Ammon's horn (tissue), 1 donor: ENCODE measurements around the gene RIC8B.
A peak's percentile ranks its signal among the peaks of the same experiment; 100 is the strongest.

ENCODE experiments used
- DNase-seq: peaks from one replicate; pipeline ENCODE4 v3.0.0-alpha.2; 2016; ENCODE audit warnings: low spot score

RIC8B gene

DNA sequence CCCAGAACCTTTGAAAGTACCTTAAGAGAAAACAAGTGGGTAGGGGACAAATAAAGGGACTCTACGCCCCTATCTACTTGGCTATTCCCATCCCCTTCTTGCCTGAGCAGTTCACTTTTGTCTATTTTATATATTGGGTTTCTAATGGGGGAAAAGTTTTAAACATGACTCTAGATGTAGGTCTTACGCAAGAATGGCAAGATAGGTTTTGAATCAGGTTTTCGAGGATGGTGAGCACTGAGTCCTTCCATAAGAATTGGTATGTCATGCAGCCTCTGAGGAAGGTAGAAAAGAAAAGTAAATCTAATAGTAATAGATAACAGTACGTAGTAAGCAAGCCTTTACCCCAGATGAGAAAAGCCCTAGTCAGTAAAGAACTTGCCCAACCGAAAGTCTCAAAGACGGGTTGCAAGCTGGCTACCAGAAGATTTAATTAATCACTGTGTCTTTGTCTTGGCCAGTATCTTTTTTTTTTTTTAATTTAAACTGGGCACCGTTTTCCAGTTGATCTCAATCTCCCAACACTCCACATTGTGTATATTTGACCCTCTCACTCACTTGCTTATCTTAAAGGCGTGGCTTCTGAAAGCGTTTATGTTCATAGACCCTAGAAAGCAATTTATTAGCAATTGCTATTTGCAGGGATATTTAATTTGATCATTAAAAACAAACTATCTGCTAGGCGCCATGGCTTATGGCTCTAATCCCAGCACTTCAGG, 94.7 kb downstream of the RIC8B start:
- DNase-seq, result no peak

DNA sequence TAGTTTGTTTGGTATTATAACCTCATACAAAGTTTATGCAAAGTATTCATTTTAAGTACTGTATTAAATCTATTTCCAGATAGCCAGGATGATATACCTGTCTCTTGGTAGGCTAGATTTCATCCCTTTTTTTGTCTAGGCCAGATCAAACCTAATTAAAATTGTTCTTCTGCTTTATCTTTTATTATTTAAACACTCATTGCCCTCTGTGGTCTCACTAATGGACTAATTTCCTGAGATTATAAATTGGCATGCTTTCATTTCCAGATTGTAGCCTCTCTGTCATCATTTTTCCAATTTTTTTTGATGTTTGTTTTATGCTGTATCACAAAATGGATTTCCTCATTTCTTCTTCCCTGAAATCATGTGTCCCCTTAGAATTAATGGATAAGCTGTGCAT, 95.6 kb downstream of the RIC8B start:
- DNase-seq, result no peak

DNA sequence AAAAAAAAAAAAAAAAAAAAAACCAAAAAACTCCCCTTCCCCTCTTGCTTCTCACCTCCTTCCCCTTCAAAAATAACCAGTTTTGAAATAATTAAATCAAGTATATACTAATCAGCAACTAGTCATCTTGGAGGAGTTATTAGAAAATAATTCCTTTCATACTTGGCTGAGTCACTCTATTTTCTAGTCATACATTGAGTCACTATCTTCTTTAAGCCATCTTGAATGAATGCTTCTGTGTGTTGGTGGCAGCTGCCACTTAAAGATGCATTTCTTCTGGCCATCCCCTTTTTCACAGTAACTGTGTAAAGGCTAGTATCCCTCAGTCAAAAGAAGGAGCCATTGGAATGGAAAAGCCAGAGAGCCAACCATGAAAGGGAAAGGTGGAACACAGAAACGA, 97.0 kb downstream of the RIC8B start:
- no peak for DNase-seq

DNA sequence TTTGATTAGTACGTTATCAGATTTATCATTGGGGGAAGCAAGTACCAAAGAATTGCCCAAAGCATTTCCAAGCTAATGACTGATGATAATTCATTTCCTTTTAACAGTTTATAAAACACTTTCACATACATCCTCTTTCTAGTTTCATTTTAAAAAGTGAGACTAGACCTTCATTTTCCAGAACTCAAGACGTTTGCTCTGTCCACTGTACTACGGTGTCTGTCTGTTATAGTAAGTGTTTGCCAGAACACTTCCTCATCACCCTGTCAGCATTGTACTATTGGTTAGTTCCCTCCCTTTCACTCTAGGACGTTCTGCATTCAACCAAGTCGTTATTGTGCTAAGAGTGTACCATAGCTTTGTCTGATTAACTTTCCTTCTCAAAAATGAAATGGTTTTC, 99.5 kb downstream of the RIC8B start:
- no peak for DNase-seq

DNA sequence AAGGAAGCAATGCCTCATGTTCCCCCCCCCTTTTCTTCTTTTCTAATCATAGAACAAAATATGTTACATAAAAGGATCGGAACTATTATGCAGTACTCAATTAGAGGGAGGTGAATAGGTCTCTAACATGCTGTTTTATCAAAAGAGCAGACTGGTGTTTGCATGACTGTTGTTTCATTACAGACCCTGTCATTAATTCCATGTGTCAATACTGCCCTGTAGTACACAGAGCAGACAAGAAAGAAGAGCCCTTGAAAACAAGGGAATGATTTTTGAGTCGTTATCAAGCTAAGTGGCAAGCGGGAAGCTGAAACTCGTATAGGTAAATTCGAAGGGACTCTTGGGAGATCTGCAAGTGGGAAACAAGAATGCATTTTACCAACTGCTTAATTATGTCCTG, 104.3 kb downstream of the RIC8B start:
- no peak for DNase-seq

DNA sequence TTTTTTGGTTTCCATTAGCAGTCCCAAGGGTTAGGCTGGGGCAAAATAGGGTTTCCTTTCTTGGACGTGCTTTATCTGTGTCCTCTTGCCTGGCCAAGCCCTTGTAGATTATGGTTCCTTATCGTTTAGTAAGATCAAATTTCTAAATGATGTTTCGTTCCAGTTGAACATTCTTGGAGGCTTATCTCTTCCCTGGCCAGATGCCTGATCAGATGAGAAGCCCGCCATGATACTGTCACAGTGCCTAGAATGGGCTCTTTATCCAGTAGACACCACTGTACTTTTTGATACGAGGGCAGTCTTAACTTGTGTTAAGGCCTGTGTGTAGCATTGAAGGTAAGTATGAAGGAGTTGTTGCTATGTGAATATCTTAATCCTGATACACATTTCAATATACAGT, 105.1 kb downstream of the RIC8B start:
- no peak for DNase-seq

DNA sequence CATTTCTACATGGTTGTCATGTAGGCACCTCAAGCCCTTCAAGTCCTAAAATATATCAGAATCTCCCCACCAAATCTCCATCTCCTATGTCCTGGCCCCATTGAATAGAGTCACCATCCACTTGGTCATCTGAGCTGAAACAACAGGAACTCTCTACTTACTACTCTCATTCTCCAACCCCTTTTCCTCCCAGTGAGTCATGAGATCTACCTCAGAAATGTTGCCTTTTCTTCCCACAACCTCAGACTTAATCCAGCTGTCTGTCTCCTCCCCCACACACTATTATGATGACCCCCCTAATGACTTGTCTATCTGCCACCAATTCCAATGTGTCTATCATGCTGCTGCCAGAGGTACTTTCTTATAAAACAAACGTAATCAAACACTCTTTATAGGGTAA, 108.9 kb downstream of the RIC8B start:
- DNase-seq, result no peak

DNA sequence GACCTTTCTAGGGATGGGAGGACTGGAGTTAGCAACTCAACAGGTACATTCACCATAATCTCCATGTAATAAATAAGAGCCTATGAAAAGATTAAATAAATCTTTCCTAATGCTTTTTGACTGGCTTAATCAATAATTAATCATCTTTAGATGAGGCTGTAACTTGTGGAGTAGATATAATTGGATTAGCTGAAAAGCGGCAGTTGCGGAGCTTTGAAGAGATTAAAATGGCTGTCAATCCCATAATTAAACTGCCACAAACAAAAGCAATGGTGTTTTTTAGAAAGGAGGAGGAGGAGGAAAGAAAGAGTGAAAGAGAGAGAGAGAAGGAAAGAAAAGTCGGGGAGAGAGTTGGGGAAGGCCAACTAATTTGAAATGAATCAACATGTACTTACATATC, 110.5 kb downstream of the RIC8B start:
- no peak for DNase-seq

DNA sequence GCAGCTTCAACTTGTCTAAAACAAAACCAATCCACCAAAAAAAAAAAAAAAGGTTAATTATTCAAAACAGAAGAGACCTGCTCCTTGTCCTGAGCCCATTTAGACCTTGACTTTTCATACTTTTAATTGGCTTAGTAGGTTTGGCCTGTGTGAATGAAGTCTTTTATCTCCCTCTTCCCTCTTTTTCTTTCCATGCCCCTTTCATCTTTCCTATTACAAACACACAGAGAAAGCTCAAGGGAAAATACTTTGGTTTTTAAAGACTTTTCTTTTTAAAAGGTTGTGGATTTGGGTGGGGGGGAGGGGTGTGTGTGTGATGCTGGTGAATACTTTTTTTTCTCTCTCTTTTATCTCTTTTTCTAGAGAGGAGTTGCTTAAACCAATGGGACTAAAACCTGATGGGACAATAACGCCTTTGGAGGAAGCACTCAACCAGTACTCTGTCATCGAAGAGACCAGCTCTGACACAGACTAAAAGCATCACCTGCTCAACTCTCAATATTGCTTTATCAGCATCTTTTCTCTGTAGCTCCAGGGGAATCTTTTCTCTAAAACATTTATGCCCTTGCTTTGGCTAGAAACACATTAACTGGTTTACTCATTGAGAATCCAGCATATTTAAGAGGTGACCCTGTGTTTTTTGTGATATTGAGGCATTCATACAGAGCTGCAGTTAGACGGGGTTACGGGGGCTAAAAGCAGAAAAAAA, 111.2 kb downstream of the RIC8B start:
- no peak for DNase-seq

DNA sequence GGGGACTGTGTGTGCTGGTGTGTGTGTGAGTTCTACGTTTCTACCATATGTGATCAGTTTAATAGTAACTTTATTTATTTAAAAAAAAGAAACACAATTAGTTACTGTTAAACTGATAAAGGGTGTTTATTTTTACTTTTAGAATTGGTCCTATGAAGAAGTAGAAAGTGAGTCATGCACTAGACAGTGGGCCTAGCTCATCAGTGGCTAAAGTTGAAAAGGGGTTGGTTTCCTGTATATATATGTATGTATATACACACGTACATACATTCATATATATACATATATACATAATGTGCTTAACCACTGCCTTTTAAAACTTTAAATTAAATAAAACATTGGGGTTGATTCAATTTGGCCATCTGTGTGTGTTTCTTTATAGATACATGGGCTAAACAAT, 112.5 kb downstream of the RIC8B start:
- DNase-seq, result no peak

DNA sequence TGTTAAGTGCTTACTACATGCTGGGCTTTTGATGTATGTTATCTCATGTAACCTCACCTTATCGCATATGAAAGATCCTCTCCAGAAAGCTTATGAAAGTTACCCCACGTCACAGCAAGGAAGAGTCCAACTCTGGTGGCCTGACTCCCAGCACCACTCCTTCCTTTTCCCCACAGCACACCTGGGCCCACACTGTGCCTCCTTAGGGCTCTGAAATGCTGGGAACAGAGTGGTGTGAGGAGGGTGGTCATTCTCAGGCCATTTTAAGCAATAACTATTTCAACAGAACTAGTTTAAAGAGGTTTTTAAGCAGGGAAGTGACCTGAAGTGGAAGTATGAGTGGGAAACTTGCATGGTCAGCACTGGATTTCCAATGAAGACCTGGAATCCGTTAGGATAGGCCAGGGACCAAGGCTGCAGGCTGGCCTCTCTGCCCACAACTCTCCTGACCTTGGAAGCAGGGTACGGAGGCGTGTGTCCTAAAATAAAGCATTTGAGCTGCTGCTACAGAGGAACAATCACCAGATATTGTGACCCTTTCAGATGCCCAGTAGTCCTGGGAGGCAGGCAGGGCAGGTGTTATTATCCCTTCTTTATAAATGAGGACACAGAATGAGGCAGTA, 114.0 kb downstream of the RIC8B start:
- no peak for DNase-seq

DNA sequence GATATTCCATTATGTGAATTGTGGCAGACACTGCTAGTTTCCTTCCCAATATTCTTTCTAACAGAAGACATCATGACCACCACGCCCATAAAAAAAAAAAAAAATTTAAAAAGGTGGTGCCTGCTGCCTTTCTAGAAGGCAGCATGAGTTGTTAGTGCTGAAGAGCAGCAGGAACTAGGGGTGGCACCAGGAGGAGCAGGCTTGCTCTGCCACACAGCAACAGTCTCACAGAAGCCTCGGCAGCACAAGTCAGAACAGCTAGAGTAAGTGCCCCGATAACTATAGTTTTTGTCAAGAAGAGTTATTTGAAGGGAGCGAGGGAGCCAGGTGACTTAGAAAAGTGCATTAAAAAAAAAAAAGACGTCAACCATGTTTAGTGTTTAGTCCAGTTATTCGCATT, 114.8 kb downstream of the RIC8B start:
- DNase-seq, result no peak

DNA sequence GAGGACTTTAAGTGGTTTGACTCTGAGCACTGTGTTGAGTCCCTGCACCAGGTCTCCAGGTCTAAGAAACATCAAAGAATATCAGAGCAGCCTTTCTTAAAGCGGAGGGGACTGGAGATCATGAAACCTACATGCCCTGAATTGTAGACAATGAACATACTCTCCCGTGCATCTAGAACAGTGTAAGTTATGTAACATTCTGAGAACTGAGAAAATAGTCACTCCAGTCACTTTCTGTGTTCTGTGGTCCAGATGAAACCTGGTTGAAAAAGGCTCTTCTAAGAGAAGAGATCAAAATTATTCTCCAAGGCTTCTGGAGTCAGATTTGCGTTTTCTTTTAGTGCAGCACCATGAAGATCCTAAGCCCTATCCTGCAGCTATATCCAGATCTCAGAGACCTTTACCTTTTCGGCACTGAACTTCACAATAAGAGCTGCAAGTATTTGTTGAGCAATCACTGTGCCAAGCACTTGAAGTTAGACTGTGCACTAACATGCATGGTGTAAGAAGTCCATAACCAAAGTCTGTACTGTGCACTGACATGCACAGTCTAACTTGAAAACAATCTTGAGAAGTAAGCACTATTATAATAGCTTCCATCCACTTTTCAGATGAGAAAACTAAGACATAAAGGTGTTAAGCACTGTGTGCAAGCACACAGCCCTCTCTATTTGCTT, 115.6 kb downstream of the RIC8B start:
- no peak for DNase-seq

DNA sequence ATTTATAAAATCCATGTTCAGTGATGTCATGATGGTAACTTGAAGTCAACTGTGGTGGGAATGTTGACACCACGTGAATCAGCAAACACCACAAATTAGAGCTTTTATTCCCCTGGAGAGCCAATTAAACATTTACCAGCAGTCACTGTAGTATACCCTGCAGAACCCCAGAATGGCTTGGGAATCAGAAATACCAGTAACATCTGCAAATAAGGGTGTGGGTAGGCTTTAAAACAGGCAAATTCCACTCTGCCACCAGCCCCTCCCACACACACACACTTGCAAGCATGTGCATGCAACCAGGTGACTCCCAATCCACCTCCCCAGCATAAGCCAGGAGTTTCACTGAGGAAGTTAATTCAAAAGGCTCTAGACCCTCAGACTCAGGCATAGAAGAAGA, 117.6 kb downstream of the RIC8B start:
- DNase-seq, result no peak

DNA sequence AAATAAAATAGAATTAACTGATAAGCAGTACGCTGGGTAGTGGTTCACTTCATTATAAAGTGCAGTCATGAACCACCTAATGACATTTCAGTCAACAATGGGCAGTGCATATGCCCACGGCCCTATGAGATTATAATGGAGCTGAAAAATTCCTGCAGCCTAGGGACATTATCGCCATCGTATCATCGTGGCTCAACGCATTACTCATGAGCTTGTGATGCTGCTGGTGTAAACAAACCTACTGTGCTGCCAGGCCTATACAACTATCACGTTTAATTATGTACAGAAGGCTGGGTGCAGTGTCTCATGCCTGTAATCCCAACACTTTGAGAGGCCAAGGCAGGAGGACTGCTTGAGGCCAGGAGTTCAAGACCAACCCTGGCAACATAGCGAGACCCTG, 119.0 kb downstream of the RIC8B start:
- no peak for DNase-seq

DNA sequence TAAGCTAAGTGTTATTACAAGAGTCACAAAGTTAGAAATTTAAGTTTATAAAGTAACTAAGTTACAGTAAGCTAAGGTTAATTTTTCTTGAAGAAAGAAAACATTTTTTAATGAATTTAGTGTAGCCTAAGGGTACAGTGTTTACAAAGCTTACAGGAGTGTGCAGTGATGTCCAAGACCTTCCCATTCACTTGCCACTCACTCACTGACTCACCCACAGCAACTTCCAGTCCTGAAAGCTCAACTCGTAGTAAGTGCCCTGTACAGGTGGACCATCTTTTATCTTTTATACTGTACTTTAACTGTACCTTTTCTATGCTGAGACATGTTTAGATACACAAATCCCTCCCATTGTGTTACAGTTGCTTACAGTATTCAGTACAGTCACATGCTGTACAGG, 120.3 kb downstream of the RIC8B start:
- DNase-seq, result no peak

DNA sequence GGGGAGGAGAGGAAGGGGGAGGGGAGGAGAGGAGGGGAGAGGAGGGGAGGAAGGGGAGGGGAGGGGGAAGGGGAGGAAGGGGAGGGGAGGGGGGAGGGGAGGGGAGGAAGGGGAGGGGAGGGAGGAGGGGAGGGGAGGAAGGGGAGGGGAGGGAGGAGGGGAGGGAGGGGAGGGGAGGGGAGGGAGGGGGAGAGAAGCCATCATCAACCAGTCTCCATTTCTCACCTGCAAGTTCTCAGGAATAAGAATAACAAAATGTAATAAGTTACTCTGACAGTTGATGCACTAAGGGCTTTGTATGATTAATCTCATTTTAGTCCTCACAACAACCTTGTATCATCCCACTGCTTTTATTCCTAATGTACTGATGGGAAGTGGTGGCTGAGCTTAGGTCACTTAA, 122.1 kb downstream of the RIC8B start:
- no peak for DNase-seq

DNA sequence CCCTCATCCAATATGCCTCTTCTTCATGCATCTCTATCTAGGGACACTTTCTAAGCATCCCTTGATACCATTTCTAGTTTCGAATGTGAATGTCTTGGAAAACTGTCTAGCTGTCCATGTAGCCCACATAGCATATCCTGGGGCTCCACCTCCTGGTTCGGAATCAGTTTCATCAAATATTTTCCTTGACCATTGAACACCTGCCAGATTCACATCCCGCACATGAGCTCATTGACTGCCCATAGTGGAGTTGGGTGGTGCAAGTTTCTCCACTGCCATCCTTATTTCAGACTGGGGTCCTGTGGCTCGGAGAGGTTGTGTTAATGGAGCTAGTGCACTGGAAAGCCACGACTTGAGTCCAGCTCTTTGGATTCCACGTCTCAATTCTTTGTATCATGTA, 122.6 kb downstream of the RIC8B start:
- no peak for DNase-seq

DNA sequence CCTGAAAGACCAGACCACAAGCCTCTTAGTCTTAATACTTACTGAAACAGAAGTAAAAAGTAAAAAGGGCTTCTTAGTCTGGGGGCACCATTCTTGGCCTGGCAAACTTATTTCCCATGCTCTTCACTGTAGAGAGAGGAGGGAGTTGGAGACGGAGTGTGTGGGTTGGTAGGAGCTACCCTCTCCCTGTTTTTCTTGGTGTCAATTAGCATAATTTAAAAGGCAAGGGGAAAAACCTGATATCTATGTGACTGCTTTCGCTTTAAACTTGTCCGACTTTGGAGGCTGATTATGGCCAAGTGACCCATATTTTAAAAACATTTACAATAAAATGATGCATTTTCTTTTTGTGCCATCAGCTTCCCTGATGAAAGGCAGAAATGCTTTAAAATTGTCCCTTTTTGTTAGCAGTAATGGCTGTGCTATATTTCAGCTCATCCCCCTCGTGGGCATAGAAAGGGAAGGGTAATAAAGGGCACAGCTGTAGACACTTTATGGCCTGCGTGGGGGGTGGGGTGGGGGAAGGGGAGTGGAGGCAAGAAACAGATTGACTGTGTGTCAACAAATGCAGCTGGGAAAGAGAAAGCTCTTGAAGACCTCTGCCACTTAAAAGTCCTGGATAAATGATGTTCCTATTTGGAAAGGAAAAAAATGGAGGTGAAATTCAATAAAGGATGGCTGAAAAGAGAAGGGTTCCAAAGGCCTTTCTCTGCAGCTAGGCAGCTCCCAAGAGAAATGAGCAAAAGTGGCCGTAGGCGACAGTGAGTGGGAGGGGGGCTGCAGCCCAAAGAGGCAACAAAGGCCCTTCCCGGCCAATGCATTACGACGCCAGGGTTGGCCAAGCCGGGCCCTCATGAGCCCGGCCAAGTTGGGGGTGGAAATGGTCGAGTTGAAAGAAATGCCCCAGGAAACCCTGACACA, 123.8 kb downstream of the RIC8B start:
- peak; percentile 49 for DNase-seq

DNA sequence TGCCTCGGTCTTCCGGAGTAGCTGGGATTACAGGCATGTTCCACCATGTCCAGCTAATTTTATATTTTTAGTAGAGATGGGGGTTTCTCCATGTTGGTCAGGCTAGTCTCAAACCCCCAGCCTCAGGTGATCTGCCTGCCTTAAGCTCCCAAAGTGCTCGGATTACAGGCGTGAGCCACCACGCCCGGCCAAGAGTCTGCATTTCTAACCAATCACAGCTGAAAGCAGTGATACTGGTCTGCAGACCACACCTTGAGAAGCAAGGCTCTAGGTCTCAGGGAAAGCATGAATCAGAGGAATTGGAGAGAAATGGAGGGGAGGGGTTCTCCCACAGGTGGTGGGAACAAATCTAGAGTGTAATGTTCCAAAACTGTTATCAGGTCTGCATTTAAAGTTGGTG, 126.1 kb downstream of the RIC8B start:
- no peak for DNase-seq

DNA sequence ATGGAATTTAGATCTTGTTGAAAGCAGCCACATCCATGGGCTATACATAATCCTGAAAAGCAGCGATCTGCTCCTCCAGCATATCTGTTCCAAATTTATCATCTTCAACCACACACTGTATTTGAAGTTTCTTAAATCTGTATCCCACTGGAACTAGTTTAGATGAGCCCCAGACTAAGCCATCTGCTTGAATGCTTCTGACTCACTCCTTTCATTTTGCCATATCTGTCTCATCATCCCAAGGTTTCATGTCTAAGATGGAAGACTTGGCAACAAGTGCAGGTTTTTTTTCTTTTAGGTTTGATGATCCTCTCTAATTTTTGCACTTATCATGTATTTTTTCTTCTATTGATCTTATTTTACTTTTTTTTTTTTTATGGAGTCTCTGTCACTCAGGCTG, 126.8 kb downstream of the RIC8B start:
- no peak for DNase-seq

DNA sequence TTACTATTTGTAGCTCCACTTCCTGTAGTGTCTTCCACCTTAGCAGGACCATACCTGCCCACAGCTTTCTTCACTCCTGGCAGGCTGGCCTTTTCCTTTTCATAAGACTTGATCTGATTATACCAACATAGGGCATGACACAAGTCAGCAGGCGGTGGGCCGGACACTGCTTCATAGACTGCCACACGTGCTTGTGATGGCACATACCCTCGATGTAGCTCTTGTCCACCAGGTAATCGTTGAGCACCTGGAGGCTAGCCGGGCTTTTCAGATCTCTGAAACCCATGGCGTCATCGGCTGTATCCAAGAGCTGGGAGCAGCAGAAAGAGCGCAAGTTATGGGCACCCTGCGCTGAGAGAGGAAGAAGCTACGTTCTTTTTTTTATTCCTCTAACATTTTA, 127.6 kb downstream of the RIC8B start:
- no peak for DNase-seq
